Adipocyte (in vitro differentiated cells): ENCODE results near the gene CLCN7.

Experiments used
- DNase-seq: peaks from one replicate; pipeline ENCODE4 v3.0.0-alpha.2; 2015; ENCODE audit warnings: low read depth
- H3K27me3 ChIP-seq: replicated peaks from 2 replicates; pipeline ENCODE4 v1.7.0; 2013; ENCODE audit warnings: mild to moderate bottlenecking, low read length, moderate library complexity; ENCODE audit not compliant: control insufficient read depth, insufficient read depth
- H3K36me3 ChIP-seq: 2 replicates; pipeline ENCODE4 v1.7.0; 2013; ENCODE audit warnings: low read length, mild to moderate bottlenecking, moderate library complexity; ENCODE audit not compliant: control insufficient read depth, insufficient read depth, severe bottlenecking
- H3K4me1 ChIP-seq: 2 replicates; pipeline ENCODE4 v1.7.0; 2013; ENCODE audit warnings: mild to moderate bottlenecking, low read length, moderate library complexity; ENCODE audit not compliant: control insufficient read depth, insufficient read depth
- H3K4me3 ChIP-seq: 2 replicates; pipeline ENCODE4 v1.7.0; 2013; ENCODE audit warnings: mild to moderate bottlenecking, low read length, moderate library complexity
- H3K9ac ChIP-seq: 2 replicates; pipeline ENCODE4 v1.7.0; 2013; ENCODE audit warnings: mild to moderate bottlenecking, low read length, moderate library complexity
- H3K9me3 ChIP-seq: 2 replicates; pipeline ENCODE4 v1.7.0; 2013; ENCODE audit warnings: mild to moderate bottlenecking, low read length, moderate library complexity; ENCODE audit not compliant: control insufficient read depth

CLCN7 gene

DNA sequence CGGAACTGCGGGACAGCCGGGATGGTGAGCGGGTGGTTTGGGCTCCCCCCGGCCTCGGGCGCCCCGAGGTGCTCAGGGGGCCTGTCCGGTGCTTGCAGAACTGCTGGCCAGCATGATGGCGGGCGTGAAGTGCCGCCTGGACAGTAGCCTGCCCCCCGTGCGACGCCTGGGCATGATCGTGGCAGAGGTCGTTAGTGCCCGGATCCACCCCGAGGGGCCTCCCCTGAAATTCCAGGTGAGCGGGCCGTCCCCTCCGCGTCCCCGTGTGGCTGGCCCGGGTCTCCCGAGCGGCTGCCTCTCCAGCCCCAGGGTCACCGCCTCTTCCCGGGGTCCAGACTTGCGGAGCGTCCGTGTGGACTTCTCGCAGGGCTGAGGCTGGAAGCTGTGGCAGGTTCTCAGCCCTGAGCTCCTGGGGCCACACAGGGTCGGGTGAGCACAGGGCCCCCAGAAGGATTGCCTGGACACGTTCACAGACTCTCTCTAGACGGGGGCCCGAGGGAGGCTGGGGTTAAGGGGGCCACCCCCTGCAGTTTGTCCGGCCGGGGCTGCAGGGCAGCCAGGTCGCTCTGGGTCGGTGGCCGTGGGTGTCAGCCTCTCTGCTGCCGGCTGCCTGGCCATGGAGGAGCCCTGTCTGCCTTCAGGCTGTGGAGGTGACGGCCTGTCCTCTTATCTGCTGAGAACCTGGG is 25.8 kb upstream of the CLCN7 start:
- H3K9me3 ChIP-seq = no peaks in the 10 kb centered on the region
- no peak overlapping the region for H3K9ac ChIP-seq
- no peak for DNase-seq

DNA sequence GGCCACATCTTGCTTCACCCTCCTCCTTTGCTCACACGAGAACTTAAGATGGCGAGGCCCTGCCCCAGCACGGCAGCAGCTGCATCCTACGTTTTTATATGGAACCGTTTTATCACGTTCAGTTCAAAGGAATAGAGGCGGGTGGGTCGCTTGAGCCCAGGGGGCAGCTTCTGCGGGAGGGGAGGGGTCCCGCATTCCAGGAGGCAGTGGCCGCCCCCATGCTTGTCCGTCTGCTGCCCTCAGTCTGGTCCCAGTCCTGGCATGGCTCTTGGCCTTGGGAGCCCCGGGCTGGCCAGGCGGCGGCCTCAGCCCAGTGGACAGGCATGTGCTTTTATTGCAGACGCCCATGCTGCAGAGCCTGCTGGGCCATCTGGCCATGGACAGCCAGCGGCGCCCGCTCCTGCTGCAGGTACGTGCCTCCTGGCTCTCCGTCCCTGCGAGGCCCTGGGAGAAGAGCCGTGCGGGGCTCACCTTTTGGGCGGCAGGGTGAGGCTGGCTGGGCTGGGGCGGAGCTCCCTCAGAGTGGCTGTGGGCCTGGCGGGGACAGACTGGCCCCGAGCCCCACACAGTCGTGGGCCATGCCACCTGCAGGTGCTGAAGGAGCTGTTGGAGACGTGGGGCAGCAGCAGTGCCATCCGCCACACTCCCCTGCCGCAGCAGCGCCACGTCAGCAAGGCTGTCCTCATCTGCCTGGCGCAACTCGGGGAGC is 25.1 kb upstream of the CLCN7 start:
- no peak for DNase-seq
- Histone ChIP-seq H3K9me3 (no peaks in the 10 kb centered on the region), H3K4me1 (peaks cover 1% of the 10 kb centered on the region), H3K4me3 (no peak overlapping the region), H3K27me3 (no peaks in the 10 kb centered on the region), H3K36me3 (peaks cover 48% of the 10 kb centered on the region), H3K9ac (no peak overlapping the region)

More for the DNA sequence above, 25.8 kb upstream of the CLCN7 start:
- Histone ChIP-seq H3K27me3 (no peaks in the 10 kb centered on the region), H3K36me3 (peaks cover 43% of the 10 kb centered on the region), H3K4me1 (no peaks in the 10 kb centered on the region), H3K4me3 (no peak overlapping the region)

DNA sequence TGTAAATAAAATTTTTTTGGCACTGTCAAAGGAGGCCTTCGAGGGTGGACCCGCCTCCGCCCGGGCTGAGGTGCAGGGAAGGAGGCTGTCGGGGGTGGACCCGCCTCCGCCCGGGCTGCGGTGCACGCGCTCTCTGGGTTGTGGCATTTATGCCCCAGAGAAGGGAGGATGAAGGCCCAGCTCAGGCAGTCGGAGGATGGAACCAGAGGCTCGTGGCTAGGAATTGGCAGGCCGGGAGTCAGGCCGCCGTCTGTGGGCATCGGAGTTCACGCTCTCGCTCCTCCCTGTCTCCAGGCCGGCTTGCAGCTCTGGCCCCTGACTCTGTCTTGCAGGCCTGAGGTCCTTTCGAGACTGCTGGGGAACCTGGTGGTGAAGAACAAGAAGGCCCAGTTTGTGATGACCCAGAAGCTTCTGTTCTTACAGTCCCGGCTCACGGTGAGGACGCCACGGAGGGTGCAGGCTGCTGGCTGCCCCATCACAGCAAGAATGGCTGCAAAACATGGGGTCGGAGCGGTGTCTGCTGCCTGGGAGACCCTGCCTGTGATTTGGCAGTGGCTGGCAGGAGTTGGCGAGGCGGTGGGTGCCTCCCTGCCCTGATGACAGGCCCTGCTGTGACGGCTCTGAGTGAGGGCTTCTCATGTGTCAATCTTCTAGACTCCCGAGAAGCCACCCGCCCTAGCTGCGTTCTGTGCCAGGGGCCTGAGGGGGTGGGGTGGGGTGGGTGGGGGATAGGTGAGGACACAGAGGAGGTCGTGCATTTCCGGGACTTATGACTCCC is 24.3 kb upstream of the CLCN7 start:
- Histone ChIP-seq H3K4me1 (peaks cover 7% of the 10 kb centered on the region), H3K27me3 (no peaks in the 10 kb centered on the region), H3K4me3 (no peak overlapping the region), H3K9me3 (no peaks in the 10 kb centered on the region), H3K36me3 (peaks cover 48% of the 10 kb centered on the region), H3K9ac (no peak overlapping the region)
- no peak for DNase-seq

GRCh38 chr16:1497014-1497598 is 22.3 kb upstream of the CLCN7 start:
- H3K4me1 ChIP-seq = peaks cover 16% of the 10 kb centered on the region
- no peak overlapping the region for H3K4me3 ChIP-seq
- peaks cover 35% of the 10 kb centered on the region for H3K36me3 ChIP-seq
- H3K27me3 ChIP-seq = no peaks in the 10 kb centered on the region
- no peaks in the 10 kb centered on the region for H3K9me3 ChIP-seq
- DNase-seq = no peak
- no peak overlapping the region for H3K9ac ChIP-seq

DNA sequence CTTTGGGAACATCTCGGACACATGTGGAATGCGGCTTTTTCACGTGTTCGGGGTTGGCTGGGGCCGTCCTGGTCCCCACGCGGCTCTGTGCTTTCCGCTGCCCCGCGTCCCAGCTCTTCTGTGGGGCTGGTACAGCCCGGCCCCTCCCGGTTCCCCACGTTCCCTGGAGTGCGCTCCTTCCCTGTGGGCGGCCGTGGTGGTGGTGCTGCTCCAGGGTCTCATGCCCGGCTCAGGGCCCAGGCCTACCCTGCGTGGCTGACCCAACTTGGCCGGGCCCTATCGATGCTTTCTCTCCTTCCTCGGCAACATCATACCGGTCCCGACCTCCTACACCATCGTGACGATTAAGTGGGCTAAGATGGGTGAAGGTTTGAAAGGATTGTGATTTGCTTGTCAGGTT is 21.6 kb upstream of the CLCN7 start:
- Histone ChIP-seq H3K9ac (no peak overlapping the region), H3K4me1 (peaks cover 16% of the 10 kb centered on the region), H3K4me3 (no peak overlapping the region), H3K36me3 (peaks cover 29% of the 10 kb centered on the region), H3K9me3 (no peaks in the 10 kb centered on the region), H3K27me3 (no peaks in the 10 kb centered on the region)
- DNase-seq = no peak

GRCh38 chr16:1495889-1496262 is 21.0 kb upstream of the CLCN7 start:
- H3K9me3 ChIP-seq = no peaks in the 10 kb centered on the region
- no peak for DNase-seq
- H3K4me1 ChIP-seq = peaks cover 16% of the 10 kb centered on the region
- H3K36me3 ChIP-seq = peaks cover 29% of the 10 kb centered on the region
- no peak overlapping the region for H3K4me3 ChIP-seq
- H3K9ac ChIP-seq = no peak overlapping the region
- no peaks in the 10 kb centered on the region for H3K27me3 ChIP-seq

GRCh38 chr16:1495211-1495888 is 20.5 kb upstream of the CLCN7 start:
- no peak for DNase-seq
- Histone ChIP-seq H3K9ac (no peak overlapping the region), H3K9me3 (no peaks in the 10 kb centered on the region), H3K27me3 (no peaks in the 10 kb centered on the region), H3K4me1 (peaks cover 16% of the 10 kb centered on the region), H3K4me3 (no peak overlapping the region), H3K36me3 (peaks cover 29% of the 10 kb centered on the region)

GRCh38 chr16:1494711-1495110 is 19.9 kb upstream of the CLCN7 start:
- Histone ChIP-seq H3K36me3 (peaks cover 26% of the 10 kb centered on the region), H3K9ac (peak overlapping the region; percentile 7), H3K27me3 (no peaks in the 10 kb centered on the region), H3K9me3 (no peaks in the 10 kb centered on the region), H3K4me1 (peaks cover 16% of the 10 kb centered on the region), H3K4me3 (peak overlapping the region; percentile 89)
- no peak for DNase-seq

- no peaks in the 10 kb centered on the region for H3K27me3 ChIP-seq
- H3K4me1 ChIP-seq = peaks cover 16% of the 10 kb centered on the region
- peak; percentile 60 for DNase-seq
- peaks cover 26% of the 10 kb centered on the region for H3K36me3 ChIP-seq
- H3K9me3 ChIP-seq = no peaks in the 10 kb centered on the region
- H3K9ac ChIP-seq = peak overlapping the region; percentile 86
- peak overlapping the region; percentile 89 for H3K4me3 ChIP-seq
These were observed 19.4 kb upstream of the CLCN7 start for GRCh38 chr16:1494129-1494640.

GRCh38 chr16:1493746-1494094 is 18.9 kb upstream of the CLCN7 start:
- Histone ChIP-seq H3K36me3 (peaks cover 26% of the 10 kb centered on the region), H3K4me1 (peaks cover 16% of the 10 kb centered on the region), H3K9me3 (no peaks in the 10 kb centered on the region), H3K9ac (peak overlapping the region; percentile 86), H3K27me3 (no peaks in the 10 kb centered on the region), H3K4me3 (peak overlapping the region; percentile 89)
- DNase-seq = peak; percentile 55
